Superior temporal gyrus (tissue), 1 donor: ENCODE measurements around the gene METTL24.

ENCODE experiments used
- DNase-seq: peaks from one replicate; pipeline ENCODE4 v3.0.0-alpha.2; 2016; ENCODE audit errors: extremely low spot score

Gene METTL24

DNA sequence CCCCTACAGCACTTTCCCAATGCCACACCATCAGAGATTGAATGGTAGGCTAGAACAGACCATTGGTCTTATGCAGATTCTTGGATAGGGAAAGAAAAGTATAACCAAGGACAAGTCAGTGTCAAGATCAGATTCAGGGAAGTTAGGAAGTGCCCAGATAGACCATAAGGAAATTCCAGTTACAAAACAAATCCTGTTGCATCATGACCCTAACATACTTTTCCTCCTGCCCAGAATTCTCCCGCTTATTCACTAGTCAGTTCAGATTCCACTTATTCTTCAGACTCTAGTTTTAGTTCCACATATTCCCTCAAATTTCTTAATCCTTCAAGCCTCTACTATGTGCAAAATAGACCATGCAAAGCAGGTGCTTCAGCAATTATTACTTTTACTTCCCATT is 20.7 kb downstream of the METTL24 start:
- peak; percentile 45 for DNase-seq

DNA sequence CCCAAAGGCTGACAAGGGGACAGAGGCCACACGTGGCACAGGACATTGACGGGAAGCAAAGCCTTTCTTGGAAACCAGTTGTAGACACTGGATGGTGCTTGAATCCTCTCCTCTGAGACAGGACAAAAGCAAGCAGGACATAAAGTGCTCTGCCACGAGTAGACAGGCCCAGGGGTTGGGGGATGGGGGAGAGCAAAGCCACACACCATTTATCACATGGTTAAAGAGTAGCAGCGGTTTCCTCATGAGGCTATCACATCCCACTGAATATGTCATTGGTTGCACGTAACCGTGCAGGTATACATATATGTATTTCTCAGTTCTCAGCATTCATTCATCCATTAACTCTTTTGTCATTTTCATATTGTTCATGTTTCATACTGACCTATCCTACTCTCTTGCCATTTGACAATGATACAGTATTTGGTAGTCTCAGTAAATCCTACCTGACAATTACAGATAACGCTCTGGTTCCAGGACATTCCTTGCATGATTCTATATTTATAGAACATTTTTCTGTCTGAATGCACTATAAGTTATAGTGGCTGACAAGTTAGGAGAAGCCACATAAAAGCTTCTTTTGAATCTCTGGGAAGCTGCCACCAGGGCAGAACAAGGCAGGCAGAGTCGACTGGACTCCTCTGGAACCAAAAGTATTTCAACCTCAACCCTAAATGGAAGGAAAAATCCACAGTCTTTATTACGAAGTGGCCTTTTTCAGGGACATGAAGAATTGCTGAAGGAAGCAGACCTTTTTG is 23.5 kb downstream of the METTL24 start:
- DNase-seq, result no peak

DNA sequence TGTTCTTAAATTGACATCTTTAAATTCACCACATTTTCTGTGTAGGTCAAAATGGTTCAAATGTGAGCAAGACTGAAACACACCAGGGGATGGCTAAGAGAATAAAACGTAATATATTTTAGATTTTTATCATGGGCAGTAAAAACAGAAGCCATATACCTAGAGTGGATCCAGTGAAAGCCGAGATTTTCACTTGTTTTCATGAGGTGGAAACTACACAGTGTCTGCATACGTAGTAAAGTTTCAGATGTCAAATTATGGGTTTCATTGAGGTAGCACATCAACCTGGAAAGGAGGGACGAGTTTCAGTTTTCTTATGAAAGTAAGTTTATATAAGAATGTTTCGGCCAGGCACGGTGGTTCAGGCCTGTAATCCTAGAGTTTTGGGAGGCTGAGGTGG is 25.9 kb downstream of the METTL24 start:
- no peak for DNase-seq

DNA sequence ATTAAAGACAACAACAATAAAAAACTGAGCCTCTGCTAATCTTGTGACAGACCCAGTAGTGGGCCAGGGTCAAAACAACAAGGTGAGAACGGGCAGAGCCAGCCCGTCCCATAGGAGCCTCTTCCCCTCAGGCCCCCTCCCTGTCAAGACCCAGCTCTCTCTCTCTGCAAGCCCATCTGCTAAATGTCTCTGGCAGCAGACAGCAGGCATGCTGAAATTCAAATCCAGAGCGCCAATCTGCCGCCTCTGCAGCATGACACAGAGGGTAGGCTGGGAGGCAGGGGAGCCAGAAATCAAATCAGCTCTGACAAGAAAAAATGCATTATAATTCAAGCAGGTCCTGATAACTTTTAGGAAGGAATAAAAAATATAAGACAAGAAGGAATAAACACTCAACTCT is 26.3 kb downstream of the METTL24 start:
- peak; percentile 29 for DNase-seq

DNA sequence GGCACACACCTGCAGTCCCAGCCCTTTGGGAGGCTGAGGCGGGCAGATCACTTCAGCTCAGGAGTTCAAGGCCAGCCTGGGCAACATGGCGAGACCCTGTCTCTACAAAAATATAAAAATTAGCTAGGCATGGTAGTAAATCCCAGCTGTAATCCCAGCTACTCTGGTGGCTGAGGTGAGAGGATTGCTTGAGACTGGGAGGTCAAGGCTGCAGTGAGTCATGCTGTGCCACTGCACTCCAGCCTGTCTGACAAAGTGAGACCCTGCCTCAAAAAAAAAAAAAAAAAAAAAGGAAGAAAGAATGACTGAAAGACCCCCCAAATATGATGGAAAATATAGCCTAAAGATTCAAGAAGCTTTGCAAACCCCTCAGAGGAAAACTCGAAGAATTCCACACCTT is 26.8 kb downstream of the METTL24 start:
- DNase-seq, result no peak

DNA sequence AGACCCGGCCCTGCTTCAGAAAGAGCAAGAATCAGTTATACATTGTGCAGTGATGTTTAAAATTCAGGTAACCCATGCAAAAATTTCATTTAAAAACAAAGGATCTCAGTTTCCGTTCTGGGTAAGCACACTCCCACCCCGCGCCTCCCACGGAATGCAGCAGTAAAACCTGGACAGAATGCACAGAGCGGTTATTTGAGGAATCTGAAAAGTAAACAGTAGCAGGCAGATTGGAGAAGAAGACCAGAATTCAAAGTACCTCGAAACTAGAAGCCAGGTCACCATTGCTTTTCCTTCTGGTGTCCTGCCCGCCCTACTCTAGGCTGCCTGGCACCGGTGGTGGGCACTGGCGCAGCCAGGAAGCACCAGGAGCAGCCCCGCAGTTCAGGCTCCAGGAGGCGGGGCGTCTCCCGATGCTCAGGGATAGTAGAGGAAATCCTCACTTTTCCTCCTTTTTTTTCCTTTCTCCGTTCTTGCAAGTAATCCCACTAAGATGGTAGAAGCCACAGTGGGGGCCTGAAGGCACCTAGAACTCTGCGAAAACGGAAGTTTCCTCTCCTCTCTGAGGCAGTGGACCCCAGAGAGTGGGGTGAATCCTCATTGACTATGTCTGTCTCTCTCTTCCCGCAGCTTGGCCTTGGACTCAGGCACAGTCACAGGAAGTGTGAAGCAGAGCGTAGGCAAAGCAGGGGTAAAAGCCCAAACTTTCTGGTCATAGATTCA is 28.3 kb downstream of the METTL24 start:
- DNase-seq, result peak; percentile 46

DNA sequence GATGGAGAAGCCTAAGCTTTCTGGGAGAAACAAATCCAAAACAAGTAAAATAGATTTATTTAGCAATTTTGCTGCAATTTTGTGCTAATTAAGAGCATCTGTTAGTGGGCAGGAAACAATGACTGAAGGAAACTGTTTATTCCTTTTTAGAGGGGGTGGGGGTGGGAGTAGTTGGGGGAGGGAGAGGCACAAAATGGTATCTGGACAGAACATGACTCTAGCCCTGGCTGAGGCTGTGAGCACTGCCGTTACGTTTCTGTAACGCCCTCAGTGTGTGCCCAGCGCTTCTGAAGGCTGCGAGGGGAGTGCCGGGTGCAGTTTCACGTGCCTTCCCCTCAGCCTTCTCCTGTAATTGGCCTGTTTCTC is 28.8 kb downstream of the METTL24 start:
- no peak for DNase-seq

DNA sequence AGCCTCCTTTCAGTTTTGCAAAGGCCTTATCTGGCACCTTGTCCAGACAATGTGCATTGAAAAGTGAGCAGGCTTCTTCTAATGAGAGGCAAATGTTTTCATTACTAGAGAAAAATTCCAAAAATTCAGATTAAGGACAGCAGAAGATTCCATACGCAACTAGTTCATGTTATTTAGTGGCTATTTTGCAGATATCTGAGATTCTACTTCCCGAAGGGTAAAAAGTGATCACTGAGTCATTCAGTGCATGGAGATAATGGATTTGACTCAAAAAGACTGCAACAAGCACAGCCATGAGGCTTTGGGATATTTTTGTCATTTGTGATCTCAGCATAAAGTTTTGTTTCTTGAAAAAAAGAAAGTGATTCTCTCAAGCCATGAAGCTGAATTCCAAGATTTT is 29.9 kb downstream of the METTL24 start:
- DNase-seq, result peak; percentile 66

DNA sequence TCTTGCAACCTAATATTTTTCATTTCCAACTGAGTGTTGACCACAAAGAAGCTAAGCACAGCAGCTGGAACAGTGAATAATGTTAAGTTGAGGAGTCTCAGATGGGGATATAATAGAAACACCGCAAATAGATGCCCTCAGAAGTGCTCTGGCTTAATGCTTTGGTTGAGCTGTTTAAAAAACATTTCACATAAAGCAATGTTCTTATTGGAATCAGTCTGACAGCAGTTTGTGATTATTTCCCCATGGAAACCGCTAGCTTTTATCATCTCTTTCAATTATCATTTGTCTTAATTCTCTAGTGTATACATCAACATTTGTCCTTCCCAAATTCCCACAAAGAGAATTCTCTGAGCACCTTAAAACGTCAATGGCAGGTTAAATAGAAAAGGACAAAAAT is 30.8 kb downstream of the METTL24 start:
- peak; percentile 16 for DNase-seq

DNA sequence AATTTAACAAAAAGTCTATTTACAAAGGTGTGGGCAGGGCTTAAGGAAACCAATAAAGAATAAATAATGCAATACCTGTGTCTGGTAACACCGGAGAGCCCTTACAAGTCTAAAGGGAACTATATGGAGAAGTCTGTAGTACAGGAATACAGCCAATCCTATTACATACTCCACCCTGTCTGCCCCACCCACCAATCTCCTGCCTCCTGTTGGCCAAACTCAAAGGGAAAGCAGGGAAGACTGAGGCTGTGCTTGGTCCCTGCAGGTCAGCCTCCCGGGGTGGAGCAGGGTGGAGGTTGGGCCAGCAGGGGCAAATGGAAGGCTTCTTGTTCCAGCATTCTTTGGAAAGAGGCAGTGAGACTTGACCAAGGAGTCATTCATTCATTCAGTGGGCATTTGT is 31.5 kb downstream of the METTL24 start:
- DNase-seq, result no peak

DNA sequence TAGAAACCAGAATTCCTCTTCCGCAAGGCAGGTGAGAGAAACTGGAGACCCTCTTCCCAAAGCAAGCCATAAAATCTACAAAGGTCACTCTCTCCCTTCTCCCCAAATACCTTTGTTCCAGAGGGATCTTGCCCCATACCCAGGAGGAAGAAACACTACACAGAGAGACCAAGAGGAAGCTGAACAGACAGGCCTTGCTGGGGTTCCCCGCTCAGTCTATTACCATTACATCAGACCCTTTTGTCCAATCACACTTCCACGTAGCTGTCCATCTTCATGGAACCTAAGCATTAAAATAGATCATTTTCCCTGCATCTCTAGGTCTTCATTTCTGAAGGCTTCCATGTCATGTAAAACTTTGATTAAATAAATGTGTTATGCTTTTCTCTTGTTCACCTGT is 32.1 kb downstream of the METTL24 start:
- no peak for DNase-seq

DNA sequence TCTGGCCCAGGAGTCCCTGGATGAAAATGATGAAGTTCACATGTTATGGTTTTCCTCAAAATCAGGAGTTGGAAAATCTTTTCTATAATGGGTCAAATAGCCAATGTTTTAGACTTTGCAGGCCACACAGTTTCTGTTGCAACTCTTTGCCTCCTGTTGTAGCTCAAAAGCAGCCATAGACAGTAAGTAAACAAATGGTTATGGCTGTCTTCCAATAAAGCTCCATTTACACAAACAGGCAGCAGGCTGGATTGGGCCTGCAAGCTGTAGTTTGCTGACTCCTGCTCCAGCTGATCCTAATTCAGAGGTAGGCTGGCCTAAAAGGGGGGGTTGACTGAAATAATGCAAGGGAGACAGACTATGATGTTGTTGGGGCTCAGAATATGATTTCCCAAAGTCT is 33.0 kb downstream of the METTL24 start:
- DNase-seq, result no peak

DNA sequence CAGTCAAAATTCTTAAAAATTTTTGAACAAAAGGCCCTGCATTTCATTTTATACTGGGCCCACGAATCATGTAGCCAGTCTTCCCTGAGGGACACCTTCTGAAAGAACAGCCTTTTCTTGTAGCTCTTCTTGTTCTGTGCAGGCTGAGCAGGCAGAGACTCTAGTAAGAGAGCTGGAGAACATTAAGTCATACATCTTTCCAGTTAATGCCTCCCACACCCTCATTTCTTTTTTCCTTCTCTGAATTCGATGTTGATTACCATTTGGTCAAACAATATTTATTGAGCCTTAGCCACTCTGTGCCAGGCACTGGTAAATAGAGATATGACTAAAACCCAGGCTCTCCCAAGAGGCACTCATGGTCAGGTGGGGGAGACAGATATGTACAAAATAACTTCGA is 33.6 kb downstream of the METTL24 start:
- DNase-seq, result peak; percentile 29

DNA sequence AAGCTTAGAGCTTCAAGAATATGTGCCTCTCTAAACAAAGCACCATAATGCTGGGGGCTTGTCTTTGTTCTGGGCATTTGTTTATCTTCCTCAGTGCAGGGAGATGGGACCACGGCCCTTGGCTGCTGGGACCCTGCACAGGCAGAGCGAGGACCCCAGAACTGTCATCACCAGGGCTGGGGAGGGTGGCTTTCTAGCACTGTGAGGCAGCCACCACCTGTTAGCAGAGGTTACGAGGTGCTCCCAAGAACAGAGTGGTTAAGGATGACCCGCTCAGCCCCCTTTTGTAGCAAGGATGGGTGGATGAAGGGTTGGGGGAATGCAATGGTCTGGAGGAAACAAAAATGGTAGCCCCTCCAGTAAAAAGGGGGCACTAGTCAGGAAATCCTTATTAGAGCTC is 34.9 kb downstream of the METTL24 start:
- no peak for DNase-seq

DNA sequence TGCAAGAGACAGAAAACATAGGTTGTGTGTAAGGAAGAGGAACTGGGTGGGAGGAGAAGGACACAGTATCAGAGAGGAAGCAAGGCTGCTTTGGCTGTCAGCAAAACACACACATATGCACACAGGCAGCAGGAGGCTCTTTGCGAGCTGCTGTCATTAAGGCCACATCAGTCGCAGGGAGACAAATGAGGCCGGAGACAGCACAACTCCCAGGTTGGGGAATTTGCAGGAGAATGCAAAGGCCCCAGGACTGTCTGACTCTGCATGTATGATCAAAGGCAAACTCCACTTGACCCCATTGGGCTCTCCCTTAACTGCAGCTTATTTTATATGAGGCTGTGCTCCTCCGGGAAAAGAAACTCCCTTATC is 35.3 kb downstream of the METTL24 start:
- DNase-seq, result no peak

DNA sequence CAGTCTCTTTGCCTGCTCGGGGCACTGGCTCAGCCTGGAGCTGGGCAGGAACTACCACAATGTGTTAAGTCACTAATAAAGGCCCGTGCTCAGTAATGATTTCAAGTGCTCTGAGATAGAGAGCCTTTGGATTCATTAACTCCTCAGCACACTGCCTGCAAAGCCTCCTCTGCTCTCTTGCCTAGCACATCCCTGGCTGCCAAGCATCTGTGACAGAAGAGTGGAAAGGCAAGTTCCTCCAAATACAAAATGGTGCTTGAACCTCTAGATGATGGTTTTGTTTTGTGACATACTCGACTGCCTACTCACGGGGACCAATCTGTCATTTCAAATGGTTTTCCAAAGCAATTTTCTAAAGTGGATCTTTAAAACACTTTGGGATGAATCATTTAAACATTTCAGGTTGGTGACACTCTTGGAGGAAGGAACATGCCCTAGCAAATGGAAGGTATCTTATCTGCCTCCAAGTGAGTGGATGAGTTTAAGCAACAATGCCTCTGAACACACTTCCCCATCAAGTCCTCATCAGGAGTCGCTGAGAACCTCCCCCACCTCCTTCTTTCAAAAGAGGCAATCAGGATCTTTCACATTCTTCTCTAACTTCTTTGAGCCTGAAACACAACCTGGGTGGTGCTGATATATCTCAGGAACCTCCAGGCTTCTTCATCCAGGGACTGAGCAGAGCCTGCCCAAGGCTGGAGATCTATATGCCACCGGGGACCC is 35.8 kb downstream of the METTL24 start:
- no peak for DNase-seq

DNA sequence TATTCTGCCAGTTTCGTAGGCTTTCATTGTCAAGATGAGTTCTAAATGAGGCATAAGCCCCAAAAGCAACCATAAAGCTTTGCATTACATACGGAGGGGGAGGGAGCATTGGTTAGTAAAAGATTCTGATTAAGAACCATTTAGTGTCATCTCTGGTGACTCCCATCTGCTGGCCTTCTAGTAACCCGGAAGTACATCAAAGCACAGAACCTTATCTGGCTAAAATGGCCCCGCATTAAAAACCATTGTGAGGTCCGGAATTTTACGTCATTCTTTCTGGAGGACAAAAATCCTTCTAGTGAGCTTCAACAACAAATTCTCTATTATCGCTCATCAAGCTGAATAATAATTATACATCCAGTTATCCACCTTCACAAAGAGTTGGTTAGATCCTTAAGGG is 37.8 kb downstream of the METTL24 start:
- DNase-seq, result no peak

DNA sequence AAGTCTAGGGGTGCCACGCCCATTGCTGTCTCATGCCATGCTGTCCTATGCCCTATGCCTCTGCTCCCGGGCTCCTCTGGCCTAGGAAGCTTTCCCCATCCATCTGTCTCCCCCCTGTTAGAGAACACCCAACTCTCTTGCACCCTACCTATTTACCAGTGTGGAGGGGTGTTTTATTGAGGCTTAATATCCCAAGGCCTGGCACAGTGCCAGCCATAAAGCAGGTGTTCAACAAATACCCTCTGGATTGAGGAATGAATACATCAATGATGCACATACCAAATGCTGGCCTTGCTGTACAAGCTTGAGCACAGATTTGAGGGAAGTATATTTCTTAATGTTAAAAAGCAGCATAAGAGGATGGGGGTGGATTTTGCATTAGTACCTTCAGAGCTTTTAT is 38.3 kb downstream of the METTL24 start:
- DNase-seq, result no peak

DNA sequence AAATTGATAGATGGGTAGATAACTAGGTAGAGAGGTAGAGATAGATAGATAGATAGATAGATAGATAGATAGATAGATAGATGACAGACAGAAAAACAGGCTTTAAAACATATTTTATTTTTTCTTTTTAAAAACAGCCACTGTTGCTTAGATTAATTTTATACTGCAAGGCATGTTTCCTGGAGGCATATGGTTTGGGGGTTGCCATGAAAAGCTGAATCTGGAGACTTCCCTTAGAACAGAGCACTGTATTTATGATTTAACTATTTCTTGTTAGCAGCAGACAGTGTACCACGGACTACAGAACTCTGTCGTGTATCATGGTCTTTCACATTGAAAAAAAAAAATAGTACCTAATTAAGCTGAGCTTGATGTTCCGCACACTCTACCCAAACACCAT is 38.8 kb downstream of the METTL24 start:
- DNase-seq, result no peak

DNA sequence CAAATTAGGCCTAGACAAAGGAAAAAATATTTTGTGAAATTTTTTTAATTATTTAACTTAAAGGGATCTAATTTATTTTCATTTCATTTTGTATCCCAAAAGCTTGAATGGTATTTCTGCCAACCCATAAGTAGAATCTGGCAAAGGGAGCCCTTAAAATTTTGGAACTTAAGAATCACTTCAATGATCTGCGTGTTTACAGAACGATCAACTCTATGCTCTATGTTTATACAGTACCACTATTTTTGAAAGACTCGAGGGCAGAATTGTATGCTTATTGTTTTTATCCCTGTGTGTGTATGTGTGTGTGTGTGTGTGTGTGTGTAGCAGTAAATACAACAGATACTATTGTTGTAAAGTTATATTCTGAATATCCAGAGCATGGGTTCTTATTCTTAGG is 39.2 kb downstream of the METTL24 start:
- no peak for DNase-seq

DNA sequence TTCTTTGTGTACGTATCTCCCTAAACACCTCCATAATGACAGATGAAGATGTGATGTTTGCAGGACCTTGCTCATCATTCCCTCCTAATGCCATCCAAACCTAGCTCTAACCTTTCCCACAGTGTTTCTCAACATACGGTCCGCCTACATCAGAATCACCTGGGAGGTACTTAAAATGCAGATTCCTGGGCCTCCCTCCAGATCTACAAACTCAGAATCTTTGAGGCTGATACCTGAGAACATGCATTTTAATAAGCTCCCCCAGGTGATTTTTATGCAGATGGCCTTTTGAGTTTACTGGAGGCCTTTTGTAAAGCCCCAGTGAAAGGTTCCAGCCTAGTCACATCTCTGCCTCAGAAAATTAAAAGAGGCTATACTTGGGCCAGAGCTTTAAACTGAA is 40.5 kb downstream of the METTL24 start:
- no peak for DNase-seq

DNA sequence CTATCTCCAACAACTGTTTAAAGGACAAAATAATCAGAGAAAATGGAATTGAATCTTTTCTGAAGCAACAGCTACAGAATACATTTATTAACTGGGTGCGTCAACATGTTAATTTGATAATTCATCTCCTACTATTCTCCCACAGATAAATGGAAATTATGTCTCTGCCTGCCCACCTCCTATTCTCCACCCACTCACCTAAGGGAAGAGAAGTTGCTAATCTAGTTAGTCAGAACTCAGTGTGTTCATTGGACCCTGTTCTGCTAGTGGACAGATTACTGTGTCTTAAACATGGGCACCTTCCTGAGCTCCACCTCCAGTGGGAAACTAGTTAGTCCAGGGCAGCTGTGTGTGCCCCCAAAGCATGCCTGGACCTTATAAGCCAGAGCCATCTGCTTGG is 41.0 kb downstream of the METTL24 start:
- no peak for DNase-seq

DNA sequence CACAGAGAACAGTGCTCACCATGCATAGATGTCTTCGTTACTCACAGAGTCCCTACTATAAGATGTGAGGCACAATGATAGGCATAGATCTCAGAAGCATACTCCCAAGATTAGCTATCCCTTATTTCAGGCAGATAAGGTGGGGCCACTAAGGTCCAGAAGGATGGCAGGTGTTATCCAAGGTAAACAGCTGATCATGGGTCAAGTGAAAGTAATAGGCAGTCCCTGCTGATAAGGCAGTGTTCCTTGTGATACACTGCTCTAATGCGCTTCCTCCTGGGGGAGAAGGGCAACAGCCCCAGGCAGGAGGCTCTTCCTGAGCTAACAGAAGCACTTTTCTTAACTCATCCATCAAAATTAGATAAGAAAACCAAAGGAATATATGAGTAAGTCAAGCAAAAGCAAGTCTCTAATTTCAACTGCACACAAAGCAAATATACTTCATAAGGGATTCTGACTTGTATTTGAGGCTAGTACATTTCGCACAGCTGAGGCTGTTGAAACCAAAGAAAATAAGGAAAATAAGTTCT is 42.2 kb downstream of the METTL24 start:
- no peak for DNase-seq
